ENCODE measurements around the gene FNIP2.
A peak's percentile ranks its signal among the peaks of the same experiment; 100 is the strongest.
"Not testable (repeated sequence)": the region's sequence is repeated elsewhere in the genome, so short reads cannot be mapped to it uniquely, and the experiment has no call there.

Gene FNIP2

DNA sequence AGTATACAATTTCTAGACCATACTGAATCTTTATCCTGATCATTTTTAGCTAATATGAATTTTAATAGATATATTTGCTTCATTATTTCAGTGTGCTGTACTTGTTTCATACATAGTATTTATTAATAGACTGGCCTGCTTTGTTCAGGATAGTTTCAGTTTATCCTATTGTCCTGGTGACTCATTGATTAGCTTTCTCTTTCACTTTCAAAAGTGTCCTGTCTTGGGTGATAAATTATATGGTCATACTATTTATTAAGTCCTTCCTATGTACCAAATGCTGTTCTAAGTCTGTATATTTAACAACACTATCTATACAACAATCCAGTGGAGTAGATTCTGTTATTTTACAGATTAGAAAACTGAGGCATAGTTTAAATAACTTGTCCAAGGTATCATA, 180.3 kb downstream of the FNIP2 start:
- H3K4me2 ChIP-seq = peak overlapping the region; percentile 54
- no peaks in the 10 kb centered on the region for H4K20me1 ChIP-seq (ENCODE audit: insufficient read depth)
- no peaks in the 10 kb centered on the region for H3K36me3 ChIP-seq (ENCODE audit: insufficient read depth)
- TF ChIP-seq, protein P1, sequence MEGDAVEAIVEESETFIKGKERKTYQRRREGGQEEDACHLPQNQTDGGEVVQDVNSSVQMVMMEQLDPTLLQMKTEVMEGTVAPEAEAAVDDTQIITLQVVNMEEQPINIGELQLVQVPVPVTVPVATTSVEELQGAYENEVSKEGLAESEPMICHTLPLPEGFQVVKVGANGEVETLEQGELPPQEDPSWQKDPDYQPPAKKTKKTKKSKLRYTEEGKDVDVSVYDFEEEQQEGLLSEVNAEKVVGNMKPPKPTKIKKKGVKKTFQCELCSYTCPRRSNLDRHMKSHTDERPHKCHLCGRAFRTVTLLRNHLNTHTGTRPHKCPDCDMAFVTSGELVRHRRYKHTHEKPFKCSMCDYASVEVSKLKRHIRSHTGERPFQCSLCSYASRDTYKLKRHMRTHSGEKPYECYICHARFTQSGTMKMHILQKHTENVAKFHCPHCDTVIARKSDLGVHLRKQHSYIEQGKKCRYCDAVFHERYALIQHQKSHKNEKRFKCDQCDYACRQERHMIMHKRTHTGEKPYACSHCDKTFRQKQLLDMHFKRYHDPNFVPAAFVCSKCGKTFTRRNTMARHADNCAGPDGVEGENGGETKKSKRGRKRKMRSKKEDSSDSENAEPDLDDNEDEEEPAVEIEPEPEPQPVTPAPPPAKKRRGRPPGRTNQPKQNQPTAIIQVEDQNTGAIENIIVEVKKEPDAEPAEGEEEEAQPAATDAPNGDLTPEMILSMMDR (conservative IDR thresholded peaks at IDR 0.05; ENCODE audit: low read depth, low read length) = no peak
- no peaks in the 10 kb centered on the region for H3K79me2 ChIP-seq (ENCODE audit: insufficient read depth, low read depth)
- H3K27me3 ChIP-seq (ENCODE audit: insufficient read depth, low read depth) = no peaks in the 10 kb centered on the region
- H3K4me1 ChIP-seq (ENCODE audit: low read depth, poor library complexity, severe bottlenecking) = peaks cover 21% of the 10 kb centered on the region
- no peak overlapping the region for H3K4me3 ChIP-seq (IDR thresholded peaks at IDR 0.05; ENCODE audit: insufficient read depth, low read depth, low read length)
- no peak overlapping the region for H3K9ac ChIP-seq
- no peak overlapping the region for H3K27ac ChIP-seq
- H2AFZ ChIP-seq (ENCODE audit: low read depth) = peak overlapping the region; percentile 9

DNA sequence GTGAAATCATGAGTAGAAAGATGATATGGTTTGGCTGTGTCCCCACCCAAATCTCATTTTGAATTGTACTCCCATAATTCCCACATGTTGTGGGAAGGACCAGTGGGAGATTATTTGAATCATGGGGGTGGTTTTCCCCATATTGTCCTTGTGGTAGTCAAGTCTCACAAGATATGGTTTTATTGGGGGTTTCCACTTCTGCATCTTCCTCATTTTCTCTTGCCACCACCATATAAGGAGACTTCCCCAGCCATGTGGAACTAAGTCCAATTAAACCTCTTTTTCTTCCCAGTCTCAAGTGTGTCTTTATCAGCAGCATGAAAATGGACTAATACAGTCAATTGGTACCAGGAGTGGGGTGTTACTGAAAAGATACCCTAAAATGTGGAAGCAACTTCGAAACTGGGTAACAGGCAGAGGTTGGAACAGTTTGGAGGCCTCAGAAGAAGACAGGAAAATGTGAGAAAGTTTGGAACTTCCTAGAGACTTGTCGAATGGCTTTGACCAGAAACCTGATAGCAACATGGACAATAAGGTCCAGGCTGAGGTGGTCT, 183.5 kb downstream of the FNIP2 start:
- H3K4me1 ChIP-seq (ENCODE audit: low read depth, poor library complexity, severe bottlenecking) = peaks cover 21% of the 10 kb centered on the region
- H3K4me2 ChIP-seq; H3K36me3 ChIP-seq (ENCODE audit: insufficient read depth); H3K27ac ChIP-seq; H3K79me2 ChIP-seq (ENCODE audit: insufficient read depth, low read depth); H3K4me3 ChIP-seq (IDR thresholded peaks at IDR 0.05; ENCODE audit: insufficient read depth, low read depth, low read length); H4K20me1 ChIP-seq (ENCODE audit: insufficient read depth); H3K9ac ChIP-seq; H3K27me3 ChIP-seq (ENCODE audit: insufficient read depth, low read depth); H2AFZ ChIP-seq (ENCODE audit: low read depth): not testable (repeated sequence)

DNA sequence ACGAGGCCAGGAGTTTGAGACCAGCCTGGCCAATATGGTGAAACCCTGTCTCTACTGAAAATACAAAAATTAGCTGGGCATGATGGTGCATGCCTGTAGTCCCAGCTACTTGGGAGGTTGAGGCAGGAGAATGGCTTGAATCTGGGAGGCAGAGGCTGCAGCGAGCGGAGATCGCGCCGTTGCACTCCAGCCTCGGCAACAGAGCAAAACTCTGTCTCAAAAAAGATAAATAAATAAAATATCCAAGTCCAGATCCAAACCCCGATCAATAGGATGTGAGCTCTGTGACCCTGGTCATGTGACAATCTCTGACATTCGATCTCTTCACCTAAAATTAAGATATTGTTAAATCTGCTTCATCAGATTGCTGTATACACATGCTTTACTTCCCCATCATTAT, 187.5 kb downstream of the FNIP2 start:
- not testable (repeated sequence) for H3K4me2 ChIP-seq; H3K27me3 ChIP-seq (ENCODE audit: insufficient read depth, low read depth); H3K4me3 ChIP-seq (IDR thresholded peaks at IDR 0.05; ENCODE audit: insufficient read depth, low read depth, low read length); H4K20me1 ChIP-seq (ENCODE audit: insufficient read depth); H3K27ac ChIP-seq; H3K79me2 ChIP-seq (ENCODE audit: insufficient read depth, low read depth); H3K9ac ChIP-seq; H2AFZ ChIP-seq (ENCODE audit: low read depth); H3K36me3 ChIP-seq (ENCODE audit: insufficient read depth); H3K4me1 ChIP-seq (ENCODE audit: low read depth, poor library complexity, severe bottlenecking)

DNA sequence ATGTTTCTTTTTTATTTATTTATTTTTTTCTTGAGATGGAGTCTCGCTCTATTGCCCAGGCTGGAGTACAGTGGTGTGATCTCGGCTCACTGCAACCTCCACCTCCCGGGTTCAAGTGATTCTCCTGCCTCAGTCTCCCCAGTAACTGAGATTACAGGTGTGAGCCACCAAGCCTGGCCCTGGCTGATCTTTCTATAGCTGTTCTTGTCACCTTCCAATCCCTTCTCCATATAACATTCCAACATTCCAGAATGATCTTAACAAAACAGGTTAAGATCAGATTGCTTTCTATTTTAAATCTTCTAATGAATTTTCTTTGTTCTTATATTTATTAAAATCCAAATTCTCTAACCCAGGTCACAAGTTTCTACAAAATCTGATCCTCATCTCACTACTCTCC, 188.1 kb downstream of the FNIP2 start:
- H2AFZ ChIP-seq (ENCODE audit: low read depth); H3K27ac ChIP-seq; H3K79me2 ChIP-seq (ENCODE audit: insufficient read depth, low read depth); H3K4me2 ChIP-seq; H3K36me3 ChIP-seq (ENCODE audit: insufficient read depth); H4K20me1 ChIP-seq (ENCODE audit: insufficient read depth); H3K27me3 ChIP-seq (ENCODE audit: insufficient read depth, low read depth); H3K4me1 ChIP-seq (ENCODE audit: low read depth, poor library complexity, severe bottlenecking); H3K9ac ChIP-seq; H3K4me3 ChIP-seq (IDR thresholded peaks at IDR 0.05; ENCODE audit: insufficient read depth, low read depth, low read length): not testable (repeated sequence)

All from KMS-11 (cell line).